GM21717 (cell line): ENCODE data around the gene TCP11L2.
"Not testable (repeated sequence)": the region's sequence is repeated elsewhere in the genome, so short reads cannot be mapped to it uniquely, and the experiment has no call there.

ENCODE experiments used
- ATAC-seq: cut with Tn5 transposase; IDR thresholded peaks from one replicate; pipeline ENCODE4 v1.9.1; 2021; ENCODE audit warnings: mild to moderate bottlenecking, moderate library complexity; ENCODE audit not compliant: unreplicated experiment

Gene TCP11L2

GRCh38 chr12:106282457-106283097, 20.0 kb upstream of the TCP11L2 start:
- ATAC-seq = no peak

GRCh38 chr12:106284358-106285105, 18.0 kb upstream of the TCP11L2 start:
- no peak for ATAC-seq

GRCh38 chr12:106285982-106286381, 16.6 kb upstream of the TCP11L2 start:
- ATAC-seq = no peak

- not testable (repeated sequence) for ATAC-seq
Measured at GRCh38 chr12:106286576-106287162, 15.9 kb upstream of the TCP11L2 start.

GRCh38 chr12:106287364-106287763, 15.2 kb upstream of the TCP11L2 start:
- ATAC-seq = no peak

- ATAC-seq = no peak
Measured at GRCh38 chr12:106288101-106288493, 14.4 kb upstream of the TCP11L2 start.

- no peak for ATAC-seq
Measured at GRCh38 chr12:106288494-106289195, 13.9 kb upstream of the TCP11L2 start.

GRCh38 chr12:106289196-106289681, 13.3 kb upstream of the TCP11L2 start:
- no peak for ATAC-seq

GRCh38 chr12:106290666-106291065, 11.9 kb upstream of the TCP11L2 start:
- no peak for ATAC-seq

GRCh38 chr12:106291342-106291741, 11.2 kb upstream of the TCP11L2 start:
- no peak for ATAC-seq

GRCh38 chr12:106292339-106292738, 10.2 kb upstream of the TCP11L2 start:
- no peak for ATAC-seq

GRCh38 chr12:106296179-106296877, 6.2 kb upstream of the TCP11L2 start:
- ATAC-seq = no peak

- ATAC-seq = no peak
Measured at GRCh38 chr12:106297075-106297474, 5.5 kb upstream of the TCP11L2 start.

- ATAC-seq = no peak
Measured at GRCh38 chr12:106297681-106298080, 4.9 kb upstream of the TCP11L2 start.

- no peak for ATAC-seq
Measured at GRCh38 chr12:106299202-106299774, 3.2 kb upstream of the TCP11L2 start.

- no peak for ATAC-seq
Measured at GRCh38 chr12:106300761-106301160, 1.8 kb upstream of the TCP11L2 start.

- no peak for ATAC-seq
Measured at GRCh38 chr12:106301241-106301610, 1.3 kb upstream of the TCP11L2 start.

GRCh38 chr12:106301611-106302321, 767 bp upstream of the TCP11L2 start:
- peak; percentile 49 for ATAC-seq

GRCh38 chr12:106303202-106303820, 778 bp downstream of the TCP11L2 start:
- ATAC-seq = peak; percentile 35
